Activated CD8-positive, alpha-beta memory T cell treated with anti-CD3 and anti-CD28 coated beads for 48 hours (primary cell): Measurements from ENCODE around the gene ZNF423.

Experiments used
- DNase-seq, 3 experiments: peaks; one replicate each; pipeline ENCODE4 v3.0.0-alpha.2; 2020; ENCODE audit warnings: low read depth in 2 of 3, low spot score in 2 of 3

The ZNF423 gene

GRCh38 chr16:49849754-49850108 lies 6.2 kb downstream of the ZNF423 start:
- DNase-seq: no peak

- DNase-seq: no peak
Observed at GRCh38 chr16:49849037-49849753, 6.7 kb downstream of the ZNF423 start.

DNA sequence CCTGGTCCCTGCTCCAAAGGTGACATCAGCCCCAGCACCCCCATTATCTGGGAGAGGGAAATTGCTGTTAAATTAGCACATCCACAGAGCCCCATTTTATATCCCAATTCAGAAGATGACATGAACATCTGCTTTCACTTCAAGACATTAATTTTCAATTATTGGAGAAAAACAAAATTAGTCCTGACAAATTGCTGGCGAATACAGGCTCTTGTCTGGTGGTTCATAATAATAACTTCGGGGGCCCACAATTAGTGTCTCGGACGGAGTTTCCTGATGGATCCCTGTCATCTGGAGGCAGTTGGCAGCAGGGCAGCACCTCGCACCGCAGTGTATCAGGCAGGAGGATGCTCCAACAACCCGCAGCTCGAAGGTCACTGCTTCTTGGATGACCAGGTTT lies 7.4 kb downstream of the ZNF423 start:
- no peak for DNase-seq

GRCh38 chr16:49846800-49847199 lies 9.1 kb downstream of the ZNF423 start:
- DNase-seq: no peak

GRCh38 chr16:49844359-49844758 lies 11.6 kb downstream of the ZNF423 start:
- no peak for DNase-seq

DNA sequence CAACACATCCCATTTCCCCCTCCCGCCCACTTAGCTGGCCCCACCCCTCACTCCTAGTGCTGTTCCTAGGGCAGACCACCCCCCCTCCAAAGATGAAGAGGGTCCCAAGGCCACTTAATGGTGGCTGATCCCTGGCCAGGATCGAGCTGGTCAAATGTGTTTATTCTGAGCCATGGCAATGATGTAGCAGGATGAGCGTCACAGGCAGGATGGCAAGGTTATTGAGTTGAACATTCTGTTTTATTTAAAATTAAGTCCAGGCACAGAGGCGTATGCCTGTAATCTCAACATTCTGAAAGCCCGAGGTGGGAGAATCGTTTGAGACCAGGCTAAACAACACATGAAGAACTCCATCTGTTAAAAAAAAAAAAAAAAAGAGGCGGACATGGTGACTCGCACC lies 12.2 kb downstream of the ZNF423 start:
- no peak for DNase-seq

DNA sequence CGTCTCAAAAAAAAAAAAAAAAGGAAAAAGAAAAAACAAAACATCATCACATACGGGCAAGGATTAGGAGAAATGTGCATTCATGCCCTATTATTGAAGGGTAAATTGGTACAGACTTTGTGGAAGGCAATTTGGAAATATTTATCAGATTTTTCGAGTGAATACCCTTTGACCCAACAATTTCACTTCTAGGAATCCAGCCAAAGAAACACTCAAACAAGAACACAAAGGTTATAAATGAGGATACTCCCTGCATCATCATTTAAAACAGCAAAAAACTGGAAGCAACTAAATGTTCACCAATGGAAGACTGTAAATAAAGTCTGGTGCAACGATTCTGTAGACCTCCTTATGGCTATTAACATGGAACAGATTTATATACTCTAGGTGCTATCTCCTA lies 12.9 kb downstream of the ZNF423 start:
- DNase-seq: no peak

DNA sequence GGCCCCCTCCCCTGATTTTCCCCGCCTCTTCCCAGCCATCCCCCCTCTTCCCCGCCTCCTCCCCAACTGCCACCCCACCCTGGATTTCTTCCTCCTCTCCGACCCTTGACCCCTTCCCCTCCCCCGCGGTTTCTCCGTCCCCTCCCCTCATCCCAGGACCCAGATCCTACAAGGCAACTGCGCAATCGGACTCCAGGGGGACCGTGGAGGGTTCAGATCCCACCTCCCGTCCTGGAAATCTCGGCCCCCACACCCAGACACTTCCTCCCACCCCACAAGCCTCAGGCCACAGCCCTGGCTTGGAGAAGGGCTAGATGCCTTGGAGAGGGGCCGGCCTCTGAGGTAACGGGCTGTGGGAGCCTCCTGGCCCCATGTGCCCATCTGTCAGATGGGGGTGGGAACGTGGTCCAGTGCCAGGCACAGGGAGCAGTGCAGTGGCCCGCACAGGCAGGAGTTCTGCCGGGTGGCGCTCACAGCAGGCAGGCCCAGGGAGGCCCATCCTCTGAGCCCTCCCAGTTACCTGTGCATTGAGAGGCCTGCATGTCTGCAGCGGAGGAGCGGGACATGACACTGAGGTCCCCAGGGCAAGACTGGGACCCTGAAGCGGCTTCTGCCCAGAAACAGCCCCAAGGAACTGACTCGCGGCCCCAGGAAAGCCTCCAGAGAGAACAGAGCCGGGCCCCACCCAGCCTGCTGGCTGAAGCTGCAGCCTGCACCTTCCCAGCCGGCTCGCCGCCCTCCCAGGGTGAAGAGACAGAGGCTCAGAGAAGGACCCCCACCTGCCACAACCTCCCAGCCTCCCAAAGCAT lies 16.7 kb downstream of the ZNF423 start:
- DNase-seq: no peak

GRCh38 chr16:49838441-49839016 lies 17.4 kb downstream of the ZNF423 start:
- no peak for DNase-seq

- DNase-seq: no peak
Observed at GRCh38 chr16:49837688-49838410, 18.1 kb downstream of the ZNF423 start.

GRCh38 chr16:49836668-49837067 lies 19.2 kb downstream of the ZNF423 start:
- no peak for DNase-seq

GRCh38 chr16:49836218-49836617 lies 19.7 kb downstream of the ZNF423 start:
- DNase-seq: no peak

DNA sequence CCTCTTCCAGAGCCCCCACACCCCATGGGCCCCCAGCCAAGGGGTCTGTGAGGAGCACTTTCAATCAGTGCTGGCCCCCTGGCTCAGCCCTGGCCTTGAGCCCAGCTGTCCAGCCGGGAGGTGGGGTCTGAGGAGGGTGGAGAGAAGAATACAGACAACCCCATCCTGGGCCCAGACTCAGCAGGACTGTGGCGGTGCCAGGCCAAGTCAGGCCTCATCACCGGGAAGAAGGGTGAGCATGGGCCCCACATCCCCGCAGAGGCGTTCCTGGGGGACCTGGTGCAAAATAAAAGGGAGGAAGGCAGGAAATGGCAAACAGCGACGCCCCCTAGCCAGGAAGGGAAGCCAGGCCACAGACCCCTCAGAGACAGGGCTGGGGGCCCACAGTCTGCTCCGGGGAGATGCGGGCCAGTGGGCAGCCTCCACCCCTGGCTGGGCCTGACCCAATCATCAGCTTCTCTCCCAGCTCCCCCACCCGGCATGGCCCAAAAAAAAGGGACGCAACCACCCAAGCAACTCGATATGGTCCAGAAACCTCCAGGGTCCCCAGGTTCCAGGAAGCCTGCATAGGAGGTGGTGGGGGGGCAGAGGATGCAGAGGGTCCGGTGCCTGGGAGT lies 20.6 kb downstream of the ZNF423 start:
- DNase-seq: no peak

DNA sequence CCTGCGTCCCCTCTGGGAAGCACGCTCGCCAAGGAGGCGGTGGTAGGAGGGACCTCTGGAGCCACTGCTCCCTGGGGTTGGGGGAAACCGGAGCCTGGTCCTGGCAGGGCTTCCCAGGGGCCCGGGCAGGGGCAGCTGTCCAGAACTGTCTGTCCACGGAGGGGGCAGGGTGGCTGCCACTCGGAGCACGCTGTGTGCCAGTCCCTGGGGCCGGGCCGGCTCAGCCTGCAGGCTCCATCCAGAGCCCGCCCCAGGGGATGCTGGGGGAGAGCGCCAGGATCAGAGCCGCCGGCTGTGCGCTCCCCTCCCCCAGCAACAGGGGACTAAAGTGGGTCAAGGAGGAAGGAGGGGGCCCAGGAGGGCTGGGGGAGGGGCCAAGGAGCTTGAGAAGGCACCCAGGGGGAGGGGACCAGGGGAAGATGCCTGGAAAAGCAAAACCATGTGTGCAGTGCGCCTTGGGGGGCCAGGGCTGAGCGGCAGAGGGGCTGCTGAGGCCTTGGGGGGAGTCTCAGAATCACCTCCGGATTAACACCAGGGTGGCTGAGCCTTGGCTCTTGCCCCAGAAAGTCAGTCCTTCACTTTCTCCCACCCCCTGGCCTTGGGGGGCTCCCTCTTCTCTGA lies 21.3 kb downstream of the ZNF423 start:
- no peak for DNase-seq

GRCh38 chr16:49833796-49834530 lies 21.9 kb downstream of the ZNF423 start:
- DNase-seq: no peak

DNA sequence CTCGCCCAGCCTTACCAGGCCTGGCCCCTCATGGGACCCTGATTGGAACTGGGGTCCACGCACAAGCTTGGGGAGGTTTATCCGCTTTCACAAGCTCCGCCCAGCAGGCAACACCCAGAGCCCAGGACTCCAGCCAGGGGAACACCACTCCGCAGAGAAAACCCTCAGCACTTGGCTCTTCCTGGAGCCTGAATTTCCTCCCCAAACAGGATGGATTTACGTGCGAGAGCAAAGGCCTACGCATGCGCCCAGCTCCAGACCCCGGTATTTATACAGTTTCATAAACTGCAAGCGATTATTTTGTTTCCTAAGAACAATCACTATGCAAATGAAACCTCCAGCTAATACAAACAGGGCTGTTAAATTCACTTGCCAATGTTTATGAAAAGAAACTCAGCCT lies 22.8 kb downstream of the ZNF423 start:
- DNase-seq: no peak

DNA sequence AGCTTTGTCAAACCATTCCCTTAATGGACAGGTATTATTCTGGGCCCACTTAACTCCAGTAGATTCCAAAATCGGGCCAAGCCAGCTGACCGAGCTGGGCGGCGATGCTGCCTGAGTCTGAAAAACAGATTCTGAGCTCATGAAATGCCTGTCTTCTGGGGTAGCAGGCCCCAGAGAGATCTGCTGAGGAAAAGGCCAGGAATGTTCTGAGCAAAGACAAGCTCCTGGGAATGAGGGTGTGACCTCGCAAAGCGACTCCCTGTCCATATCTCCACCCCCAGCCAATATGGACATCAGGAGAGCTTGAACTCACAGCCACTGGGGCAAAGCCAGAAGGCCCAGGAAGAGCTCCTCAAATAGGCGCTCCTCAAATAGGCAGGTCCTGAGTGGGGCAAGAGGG lies 23.7 kb downstream of the ZNF423 start:
- no peak for DNase-seq

DNA sequence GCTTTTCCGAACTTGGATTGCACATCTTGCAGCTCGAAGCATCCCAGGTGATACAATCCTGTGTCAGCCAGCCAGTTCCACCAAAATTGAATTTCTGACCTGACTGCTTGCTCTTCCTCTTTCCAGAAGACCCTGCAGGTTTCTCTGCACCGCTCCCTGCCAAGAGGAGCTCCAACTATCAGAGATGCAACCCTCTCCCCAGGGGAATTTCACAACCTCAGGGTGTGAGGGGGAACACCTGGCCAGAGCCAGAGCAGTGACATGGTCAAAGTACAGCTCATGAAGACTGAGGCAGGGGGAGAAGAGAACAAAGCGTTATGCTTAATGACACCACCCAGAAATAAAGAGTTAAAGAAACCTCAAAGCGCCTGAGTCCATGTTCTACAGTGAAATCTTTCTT lies 25.0 kb downstream of the ZNF423 start:
- no peak for DNase-seq

DNA sequence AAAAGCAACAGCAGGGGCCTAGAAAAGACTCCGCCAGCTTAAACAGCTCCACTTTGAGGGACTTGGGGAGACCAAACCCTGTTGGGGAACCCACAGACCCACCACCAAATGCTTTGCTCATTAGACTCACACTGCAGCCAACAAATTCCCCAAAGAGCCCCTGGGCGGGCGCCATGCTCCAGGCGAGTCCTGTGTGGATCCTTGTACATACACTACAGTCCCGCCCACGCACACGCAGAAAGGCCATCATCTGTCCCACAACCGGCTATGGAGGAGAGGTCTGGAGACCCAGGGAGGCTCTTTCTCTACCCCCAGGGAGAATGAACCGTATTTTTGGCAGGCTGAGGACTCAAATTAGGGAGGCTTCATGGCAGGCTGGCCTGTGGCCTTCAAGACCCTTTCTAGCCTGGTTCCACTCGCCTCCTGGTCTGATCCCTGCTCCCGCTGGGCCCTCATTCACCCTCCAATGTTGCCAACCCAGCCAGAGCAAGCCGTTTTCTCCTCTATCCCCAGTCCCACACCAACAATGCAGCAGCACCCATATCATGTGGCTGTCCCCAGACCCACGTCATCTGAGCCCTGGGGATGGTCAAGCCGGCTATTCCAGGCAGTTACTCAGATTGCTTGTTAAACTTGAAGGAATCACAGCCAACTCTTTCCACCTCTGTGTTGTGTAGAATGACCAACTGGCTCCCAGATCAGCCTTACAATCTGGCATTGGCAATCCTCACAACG lies 27.2 kb downstream of the ZNF423 start:
- no peak for DNase-seq
